ENCODE results near the gene CHTF18. TPM values are rescaled to one million over a fixed set of nuclear protein-coding genes. Genes with fewer than 3 reads are reported as not detected.
"Not testable (repeated sequence)": the region's sequence is repeated elsewhere in the genome, so short reads cannot be mapped to it uniquely, and the experiment has no call there.

The CHTF18 gene
- total RNA-seq, 1 donor from 2014 or later: 42.4 TPM

- CTCF ChIA-PET: no interaction called here
- DNase-seq (no peak), ATAC-seq (ENCODE audit: low read depth) (no peak)
- TF ChIP-seq, protein P1, sequence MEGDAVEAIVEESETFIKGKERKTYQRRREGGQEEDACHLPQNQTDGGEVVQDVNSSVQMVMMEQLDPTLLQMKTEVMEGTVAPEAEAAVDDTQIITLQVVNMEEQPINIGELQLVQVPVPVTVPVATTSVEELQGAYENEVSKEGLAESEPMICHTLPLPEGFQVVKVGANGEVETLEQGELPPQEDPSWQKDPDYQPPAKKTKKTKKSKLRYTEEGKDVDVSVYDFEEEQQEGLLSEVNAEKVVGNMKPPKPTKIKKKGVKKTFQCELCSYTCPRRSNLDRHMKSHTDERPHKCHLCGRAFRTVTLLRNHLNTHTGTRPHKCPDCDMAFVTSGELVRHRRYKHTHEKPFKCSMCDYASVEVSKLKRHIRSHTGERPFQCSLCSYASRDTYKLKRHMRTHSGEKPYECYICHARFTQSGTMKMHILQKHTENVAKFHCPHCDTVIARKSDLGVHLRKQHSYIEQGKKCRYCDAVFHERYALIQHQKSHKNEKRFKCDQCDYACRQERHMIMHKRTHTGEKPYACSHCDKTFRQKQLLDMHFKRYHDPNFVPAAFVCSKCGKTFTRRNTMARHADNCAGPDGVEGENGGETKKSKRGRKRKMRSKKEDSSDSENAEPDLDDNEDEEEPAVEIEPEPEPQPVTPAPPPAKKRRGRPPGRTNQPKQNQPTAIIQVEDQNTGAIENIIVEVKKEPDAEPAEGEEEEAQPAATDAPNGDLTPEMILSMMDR (IDR thresholded peaks at IDR 0.05): no peak
- POLR2A ChIA-PET: no interaction called here
- peaks cover 10% of the 10 kb centered on the region for H3K27me3 Mint-ChIP-seq
- H3K36me3 Mint-ChIP-seq (ENCODE audit: low read depth): no peaks in the 10 kb centered on the region
- H3K27ac Mint-ChIP-seq: no peak overlapping the region
- intact Hi-C loops (cut with micrococcal nuclease): no loop called here
- no peaks in the 10 kb centered on the region for H3K9me3 Mint-ChIP-seq
- H3K4me1 Mint-ChIP-seq: no peaks in the 10 kb centered on the region
- H3K4me3 Mint-ChIP-seq: no peak overlapping the region
Measured at GRCh38 chr16:774086-775001, 14.1 kb upstream of the CHTF18 start.

GRCh38 chr16:775236-775796 lies 13.1 kb upstream of the CHTF18 start:
- Mint-ChIP-seq H3K27me3 (peaks cover 10% of the 10 kb centered on the region), H3K27ac (no peak overlapping the region), H3K4me1 (no peaks in the 10 kb centered on the region), H3K9me3 (no peaks in the 10 kb centered on the region), H3K36me3 (ENCODE audit: low read depth) (no peaks in the 10 kb centered on the region), H3K4me3 (no peak overlapping the region)
- ChIA-PET CTCF (no interaction called here), POLR2A (no interaction called here)
- ATAC-seq (ENCODE audit: low read depth): no peak
- intact Hi-C loops (cut with micrococcal nuclease): no loop called here
- TF ChIP-seq, protein P1 (IDR thresholded peaks at IDR 0.05): no peak
- no peak for DNase-seq

GRCh38 chr16:776298-776697 lies 12.1 kb upstream of the CHTF18 start:
- ATAC-seq (ENCODE audit: low read depth); intact Hi-C loops (cut with micrococcal nuclease); POLR2A ChIA-PET; H3K36me3 Mint-ChIP-seq (ENCODE audit: low read depth); H3K9me3 Mint-ChIP-seq; CTCF ChIA-PET; DNase-seq; H3K27ac Mint-ChIP-seq; H3K27me3 Mint-ChIP-seq; H3K4me3 Mint-ChIP-seq; H3K4me1 Mint-ChIP-seq: not testable (repeated sequence)

DNA sequence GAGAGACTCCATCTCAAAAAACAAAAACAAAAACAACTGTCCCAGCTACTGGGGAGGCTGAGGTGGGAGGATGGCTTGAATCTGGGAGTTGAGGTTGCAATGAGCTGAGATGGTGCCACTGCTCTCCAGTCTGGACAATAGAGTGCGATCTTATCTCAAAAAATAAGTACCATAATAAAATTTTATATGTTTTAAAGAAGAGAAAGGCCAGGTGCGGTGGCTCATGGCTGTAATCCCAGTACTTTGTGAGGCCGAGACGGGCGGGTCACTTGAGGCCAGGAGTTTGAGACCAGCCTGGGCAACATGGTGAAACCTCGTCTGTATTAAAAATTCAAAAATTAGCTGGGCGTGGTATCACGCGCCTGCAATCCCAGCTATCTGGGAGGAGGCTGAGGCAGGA lies 11.6 kb upstream of the CHTF18 start:
- Mint-ChIP-seq H3K27me3 (peaks cover 10% of the 10 kb centered on the region), H3K27ac (no peak overlapping the region), H3K4me1 (no peaks in the 10 kb centered on the region), H3K36me3 (ENCODE audit: low read depth) (no peaks in the 10 kb centered on the region), H3K9me3 (no peaks in the 10 kb centered on the region), H3K4me3 (no peak overlapping the region)
- ATAC-seq (ENCODE audit: low read depth) (no peak), DNase-seq (no peak)
- ChIA-PET POLR2A (no interaction called here), CTCF (no interaction called here)
- intact Hi-C loops (cut with micrococcal nuclease): no loop called here
- TF ChIP-seq, protein P1 (IDR thresholded peaks at IDR 0.05): no peak

- ChIA-PET CTCF (no interaction called here), POLR2A (no interaction called here)
- TF ChIP-seq, protein P1 (IDR thresholded peaks at IDR 0.05): no peak
- Mint-ChIP-seq H3K27me3 (peaks cover 10% of the 10 kb centered on the region), H3K4me3 (no peak overlapping the region), H3K27ac (no peak overlapping the region), H3K4me1 (no peaks in the 10 kb centered on the region), H3K36me3 (ENCODE audit: low read depth) (no peaks in the 10 kb centered on the region), H3K9me3 (no peaks in the 10 kb centered on the region)
- DNase-seq (no peak), ATAC-seq (ENCODE audit: low read depth) (no peak)
- intact Hi-C loops (cut with micrococcal nuclease): no loop called here
Measured at GRCh38 chr16:777826-778225, 10.6 kb upstream of the CHTF18 start.

Measured in activated B cell treated with CpG ODN at 0.5 μM for 24 hours (primary cell).